Measurements from ENCODE around the gene CHST5.

Gene CHST5

GRCh38 chr16:75479421-75479990 lies 56.4 kb downstream of the CHST5 start:
- in situ Hi-C loops (cut with MboI; ENCODE audit: low sequenced_read_pairs), result no loop called here
